OCI-LY7 (cell line): Measurements from ENCODE around the gene NVL. TPM values are rescaled to one million over a fixed set of nuclear protein-coding genes. Genes with fewer than 3 reads are reported as not detected.
A peak's percentile ranks its signal among the peaks of the same experiment; 100 is the strongest.

Source experiments
- BruUV-seq: library from RNA; stranded (reverse); fragments of 400-500 nt; replicated peaks from 2 replicates; lab custom pipeline; 2021; lab: Mats Ljungman, UMichigan
- CTCF ChIA-PET: fragments of 300-600 bp; sonication (Branson Sonifier 250); formaldehyde crosslinking; loops from one replicate; lab custom pipeline; 2022; ENCODE audit warnings: antibody characterized with exemption; ENCODE audit not compliant: unreplicated experiment; lab: Charles Lee
- POLR2A ChIA-PET: fragments of 300-600 bp; sonication (Branson Sonifier 250); formaldehyde crosslinking; loops from one replicate; lab custom pipeline; 2022; ENCODE audit warnings: antibody characterized with exemption; lab: Charles Lee
- DNase-seq: peaks from one replicate; pipeline ENCODE4 v3.0.0-alpha.2; 2015; ENCODE audit warnings: low spot score
- H2AFZ ChIP-seq: fragments of 200-600 bp; sonication (generic), shearing (Covaris generic); 2 replicates; pipeline ENCODE4 v1.6.1; 2014; ENCODE audit warnings: mild to moderate bottlenecking, antibody characterized with exemption, low read length, moderate library complexity
- H3K27ac ChIP-seq: fragments of 200-600 bp; sonication (generic); 2 replicates; pipeline ENCODE4 v1.5.1; 2014; ENCODE audit warnings: mixed run types, low read depth, mild to moderate bottlenecking, moderate library complexity, low read length, inconsistent platforms; ENCODE audit not compliant: poor library complexity, severe bottlenecking
- H3K36me3 ChIP-seq: fragments of 200-600 bp; sonication (generic); 2 replicates; pipeline ENCODE4 v1.6.1; 2014; ENCODE audit warnings: mild to moderate bottlenecking, antibody characterized with exemption, low read length, moderate library complexity, mixed read lengths; ENCODE audit not compliant: insufficient read depth
- H3K4me1 ChIP-seq: fragments of 200-600 bp; sonication (generic); 2 replicates; pipeline ENCODE4 v1.5.1; 2014; ENCODE audit warnings: mild to moderate bottlenecking, low read length; ENCODE audit not compliant: insufficient read depth, poor library complexity, severe bottlenecking
- H3K4me2 ChIP-seq: fragments of 200-600 bp; sonication (generic); 2 replicates; pipeline ENCODE4 v1.6.1; 2014; ENCODE audit warnings: mild to moderate bottlenecking, low read length
- H3K4me3 ChIP-seq: fragments of 200-600 bp; sonication (generic); 2 replicates; pipeline ENCODE4 v1.5.1; 2014; ENCODE audit warnings: mild to moderate bottlenecking, low read depth, low read length; ENCODE audit not compliant: poor library complexity, severe bottlenecking
- H3K79me2 ChIP-seq: fragments of 200-600 bp; sonication (generic); 2 replicates; pipeline ENCODE4 v1.6.1; 2016; ENCODE audit warnings: low read depth, mild to moderate bottlenecking, low read length, moderate library complexity, mixed read lengths; ENCODE audit not compliant: insufficient read depth
- H3K9me2 ChIP-seq: fragments of 200-600 bp; sonication (generic); 2 replicates; pipeline ENCODE4 v1.6.1; 2016; ENCODE audit warnings: mild to moderate bottlenecking, low read length, mixed read lengths; ENCODE audit not compliant: insufficient read depth
- H3K9me3 ChIP-seq: fragments of 200-600 bp; sonication (generic); 2 replicates; pipeline ENCODE4 v1.6.1; 2014; ENCODE audit warnings: mild to moderate bottlenecking, mixed run types, low read length, mixed read lengths
- H4K20me1 ChIP-seq: fragments of 200-600 bp; sonication (generic); 2 replicates; pipeline ENCODE4 v1.6.1; 2014; ENCODE audit warnings: mild to moderate bottlenecking, antibody characterized with exemption, low read length, moderate library complexity, mixed read lengths; ENCODE audit not compliant: insufficient read depth
- EZH2phosphoT487 ChIP-seq: fragments of 200-600 bp; sonication (generic); IDR thresholded peaks from 2 replicates; pipeline ENCODE4 v1.6.1; 2018; ENCODE audit warnings: low read depth, borderline replicate concordance, mild to moderate bottlenecking, mixed run types, antibody characterized with exemption, low read length, moderate library complexity, mixed read lengths
- intact Hi-C: fragments of 100-400 bp; cut with micrococcal nuclease; formaldehyde crosslinking; loops from one replicate; pipeline ENCODE4 v1.10.0; 2022; ENCODE audit not compliant: unreplicated experiment
- total RNA-seq, 2 experiments: library from RNA; depleted of rRNA in 1 of 2; stranded (reverse); fragments of >200 nt in 1 of 2; shearing (Covaris generic) in 1 of 2; gene quantifications; 2 replicates each; pipeline ENCODE4 v1.2.3, GENCODE V29; 2014 to 2022
- TF ChIP-seq, protein P1 (sequence below): fragments of 200-600 bp; sonication (generic); conservative IDR thresholded peaks from 2 replicates; pipeline ENCODE4 v1.5.1; 2014; ENCODE audit warnings: mild to moderate bottlenecking, antibody characterized with exemption, low read length, moderate library complexity, mixed read lengths

The NVL gene
- total RNA-seq, 2 experiments from 2014 or later, result 31.6 to 43.0 TPM

- H3K9me2 ChIP-seq, result no peaks in the 10 kb centered on the region
- POLR2A ChIA-PET, result interaction anchor here (0.5 to 1.0 kb wide), 4 partner anchors 9 to 743 kb away, joined by 3 to 6 read pairs (median 3); no protein-coding TSS in a partner anchor
- peaks cover 33% of the 10 kb centered on the region for H3K36me3 ChIP-seq
- H3K4me3 ChIP-seq, result no peak overlapping the region
- no peaks in the 10 kb centered on the region for H4K20me1 ChIP-seq
- intact Hi-C loops, result no loop called here
- H3K4me2 ChIP-seq, result no peak overlapping the region
- BruUV-seq, result no TSS peak
- TF ChIP-seq, protein P1, sequence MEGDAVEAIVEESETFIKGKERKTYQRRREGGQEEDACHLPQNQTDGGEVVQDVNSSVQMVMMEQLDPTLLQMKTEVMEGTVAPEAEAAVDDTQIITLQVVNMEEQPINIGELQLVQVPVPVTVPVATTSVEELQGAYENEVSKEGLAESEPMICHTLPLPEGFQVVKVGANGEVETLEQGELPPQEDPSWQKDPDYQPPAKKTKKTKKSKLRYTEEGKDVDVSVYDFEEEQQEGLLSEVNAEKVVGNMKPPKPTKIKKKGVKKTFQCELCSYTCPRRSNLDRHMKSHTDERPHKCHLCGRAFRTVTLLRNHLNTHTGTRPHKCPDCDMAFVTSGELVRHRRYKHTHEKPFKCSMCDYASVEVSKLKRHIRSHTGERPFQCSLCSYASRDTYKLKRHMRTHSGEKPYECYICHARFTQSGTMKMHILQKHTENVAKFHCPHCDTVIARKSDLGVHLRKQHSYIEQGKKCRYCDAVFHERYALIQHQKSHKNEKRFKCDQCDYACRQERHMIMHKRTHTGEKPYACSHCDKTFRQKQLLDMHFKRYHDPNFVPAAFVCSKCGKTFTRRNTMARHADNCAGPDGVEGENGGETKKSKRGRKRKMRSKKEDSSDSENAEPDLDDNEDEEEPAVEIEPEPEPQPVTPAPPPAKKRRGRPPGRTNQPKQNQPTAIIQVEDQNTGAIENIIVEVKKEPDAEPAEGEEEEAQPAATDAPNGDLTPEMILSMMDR, result no peak
- TF ChIP-seq EZH2phosphoT487, result no peak
- CTCF ChIA-PET, result no interaction called here
- H3K9me3 ChIP-seq, result no peaks in the 10 kb centered on the region
- H3K4me1 ChIP-seq, result no peaks in the 10 kb centered on the region
- H3K27ac ChIP-seq, result no peak overlapping the region
- DNase-seq, result no peak
- H3K79me2 ChIP-seq, result no peaks in the 10 kb centered on the region
- H2AFZ ChIP-seq, result no peak overlapping the region
These were observed 78.2 kb downstream of the NVL start for GRCh38 chr1:224251741-224252146.

DNA sequence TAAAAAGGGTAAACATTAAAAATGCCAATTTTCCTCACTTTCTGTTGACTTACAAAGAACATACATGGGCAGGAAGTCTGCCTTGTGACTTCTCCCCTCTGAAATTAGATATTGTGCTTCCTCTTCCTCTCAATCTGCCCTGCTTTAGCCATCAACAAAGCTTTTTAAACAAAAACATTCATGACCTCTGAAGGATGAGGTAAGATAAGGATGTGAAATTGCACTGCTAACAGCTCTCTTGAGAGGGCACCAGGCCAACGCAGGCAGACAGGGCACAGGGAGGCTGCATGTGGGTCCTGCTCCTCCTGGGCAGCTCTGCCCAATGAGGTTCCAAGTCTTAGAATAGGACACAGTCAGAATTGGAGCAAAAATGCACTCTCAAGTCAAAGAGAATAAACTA is 84.8 kb downstream of the NVL start:
- Histone ChIP-seq H3K9me3 (no peaks in the 10 kb centered on the region), H3K36me3 (peaks cover 70% of the 10 kb centered on the region), H3K79me2 (no peaks in the 10 kb centered on the region), H4K20me1 (no peaks in the 10 kb centered on the region), H3K4me2 (peak overlapping the region; percentile 59), H3K27ac (peak overlapping the region; percentile 85), H2AFZ (peak overlapping the region; percentile 9; the same call in 1 of the 2 replicates), H3K9me2 (no peaks in the 10 kb centered on the region), H3K4me1 (peaks cover 22% of the 10 kb centered on the region), H3K4me3 (peak overlapping the region; percentile 1)
- TF ChIP-seq, protein P1, result peak; percentile 47
- no peak for TF ChIP-seq EZH2phosphoT487
- POLR2A ChIA-PET, result interaction anchor here (0.6 to 1.8 kb wide), 9 partner anchors 9 to 1186 kb away, joined by 3 to 8 read pairs (median 4); partner anchors contain the start of gene NVL
- intact Hi-C loops, result loop anchor here (1.0 to 5.0 kb wide), 3 partner anchors 62 to 133 kb away; partner anchors contain the start of genes DEGS1 and FBXO28
- DNase-seq, result peak; percentile 88
- CTCF ChIA-PET, result no interaction called here
- BruUV-seq, result no TSS peak

GRCh38 chr1:224238756-224239155 is 91.2 kb downstream of the NVL start:
- no peak for TF ChIP-seq EZH2phosphoT487
- TF ChIP-seq, protein P1, result no peak
- POLR2A ChIA-PET, result no interaction called here
- no TSS peak for BruUV-seq

More at GRCh38 chr1:224238756-224239155, 91.2 kb downstream of the NVL start:
- H3K4me3 ChIP-seq, result no peak overlapping the region
- H3K79me2 ChIP-seq, result no peaks in the 10 kb centered on the region
- peaks cover 20% of the 10 kb centered on the region for H3K4me1 ChIP-seq
- no peaks in the 10 kb centered on the region for H3K9me2 ChIP-seq
- no peak for DNase-seq
- no peak overlapping the region for H3K27ac ChIP-seq
- intact Hi-C loops, result no loop called here
- no peaks in the 10 kb centered on the region for H3K9me3 ChIP-seq
- no peak overlapping the region for H2AFZ ChIP-seq
- peaks cover 57% of the 10 kb centered on the region for H3K36me3 ChIP-seq
- H4K20me1 ChIP-seq, result no peaks in the 10 kb centered on the region
- H3K4me2 ChIP-seq, result no peak overlapping the region
- CTCF ChIA-PET, result no interaction called here
